Stomach (tissue), 9 donors: ENCODE results near the gene TRAPPC2L. TPM values are rescaled to one million over a fixed set of nuclear protein-coding genes. Genes with fewer than 3 reads are reported as not detected.

Experiments used
- DNase-seq, 2 donors: peaks; one replicate each; pipeline versions ENCODE4 v3.0.0 to v3.0.0-alpha.2; 2013 to 2019
- H3K27ac ChIP-seq, 5 donors: fragments of 200-600 bp in 4 of 5; sonication (generic) in 4 of 5; one replicate each; pipeline ENCODE4 v1.5.1; 2013 to 2019; ENCODE audit warnings: mild to moderate bottlenecking in 1 of 5, moderate library complexity in 1 of 5
- H3K27me3 ChIP-seq, 3 donors: fragments of 200-600 bp; sonication (generic); one replicate each; pipeline ENCODE4 v1.5.1; 2017 to 2019; ENCODE audit warnings: mixed run types in 1 of 3
- H3K36me3 ChIP-seq, 4 donors: fragments of 200-600 bp; sonication (generic); 1 replicate in 3 of 4; 2 replicates in 1 of 4; pipeline ENCODE4 v1.5.1; 2016 to 2019
- H3K4me1 ChIP-seq, 4 donors: fragments of 200-600 bp; sonication (generic); one replicate each; pipeline ENCODE4 v1.5.1; 2016 to 2019
- H3K4me3 ChIP-seq, 4 donors: fragments of 200-600 bp; sonication (generic) in 3 of 4; one replicate each; pipeline ENCODE4 v1.5.1; 2016 to 2019; ENCODE audit warnings: mild to moderate bottlenecking in 1 of 4
- H3K9me3 ChIP-seq, 4 donors: fragments of 200-600 bp; sonication (generic); one replicate each; pipeline ENCODE4 v1.5.1; 2016 to 2019
- EP300 ChIP-seq: sonication (generic); formaldehyde crosslinking; IDR thresholded peaks from one replicate; pipeline ENCODE4 v1.6.1; 2017; ENCODE audit warnings: antibody characterized with exemption
- POLR2A ChIP-seq, 4 donors: fragments of 450-650 bp; IDR thresholded peaks; one replicate each; pipeline ENCODE4 v1.6.1; 2016; ENCODE audit warnings: antibody characterized with exemption in 4 of 4, control low read depth in 2 of 4, mild to moderate bottlenecking in 1 of 4, moderate library complexity in 1 of 4
- POLR2AphosphoS5 ChIP-seq, 3 donors: sonication (generic); formaldehyde crosslinking; IDR thresholded peaks; one replicate each; pipeline ENCODE4 v1.6.1; 2016; ENCODE audit warnings: antibody characterized with exemption in 3 of 3
- WGBS, 5 donors: extraction: QIAGEN DNeasy Blood & Tissue Kit in 3 of 5; methylation state at CpG; one replicate each; pipeline versions ENCODE4 v1.1.5 to v1.1.7; 2013 to 2018; 5-methylcytosine and 5-hydroxymethylcytosine counted together
- intact Hi-C: fragments of 100-400 bp; cut with DNase I; formaldehyde crosslinking; loops from one replicate; pipeline ENCODE4 v1.15.1; 2023; ENCODE audit warnings: low total_unique reads
- polyA plus RNA-seq, 3 donors: library from polyadenylated mRNA; stranded (reverse); fragments of 200-250 nt; gene quantifications; one replicate each; pipeline ENCODE4 v1.2.3, GENCODE V29; 2013
- total RNA-seq, 5 donors: library from RNA; depleted of rRNA; stranded (reverse); fragments of >200 nt; gene quantifications; one replicate each; pipeline versions ENCODE4 v1.1.0 to v1.2.3, GENCODE V29; 2014 to 2016
- TF ChIP-seq, protein P1 (sequence below), 7 experiments: fragments of 450-650 bp in 4 of 7; fragments of 200-600 bp in 3 of 7; sonication (generic) in 3 of 7; IDR thresholded peaks; one replicate each; pipeline ENCODE4 v1.5.1; 2016 to 2019; ENCODE audit warnings: antibody characterized with exemption in 7 of 7, control low read depth in 2 of 7, mild to moderate bottlenecking in 1 of 7
- donor health status: healthy with polysubstance abuse.
- donor health status: Bipolar disorder and iron deficiency.
- donor health status: healthy.

TRAPPC2L gene
- total and polyA plus RNA-seq, 8 donors, result 2.9 to 107 (median 30.4) TPM

DNA sequence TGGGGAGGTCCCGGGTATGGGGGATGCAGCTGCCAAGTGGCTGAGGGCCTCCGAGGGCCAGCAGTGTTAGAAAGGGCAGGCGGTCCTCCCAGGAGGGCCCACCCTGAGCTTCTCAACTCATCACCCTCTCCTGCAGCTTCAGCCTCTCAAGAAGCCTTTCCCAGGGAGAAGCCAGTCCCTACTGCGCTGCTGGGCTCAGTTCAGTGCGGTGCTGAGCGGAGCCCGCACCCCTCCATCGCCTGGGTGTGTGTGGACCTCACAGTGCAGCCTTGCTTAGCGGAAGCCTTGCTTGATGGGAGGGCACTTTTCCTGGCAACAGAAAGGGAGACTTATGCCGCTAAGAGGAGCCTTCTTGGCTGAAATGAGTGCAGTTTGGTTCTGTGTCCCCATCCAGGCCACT, 41.7 kb upstream of the TRAPPC2L start:
- intact Hi-C loops, result no loop called here
- Histone ChIP-seq H3K4me3 (no peak overlapping the region), H3K36me3 (peaks cover 0 to 4% (median 3%) of the 10 kb centered on the region in 4 donors), H3K4me1 (peaks cover 21 to 37% (median 32%) of the 10 kb centered on the region in 4 donors), H3K27me3 (no peaks in the 10 kb centered on the region), H3K27ac (no peak overlapping the region), H3K9me3 (no peaks in the 10 kb centered on the region)
- WGBS, 5 donors, result 71 to 89% (median 78%) methylated on average over 8 to 10 of the region's 10 CpGs
- no peak for DNase-seq
- TF ChIP-seq POLR2A (IDR thresholded peaks at IDR 0.05) (no peak), EP300 (no peak), POLR2AphosphoS5 (IDR thresholded peaks at IDR 0.05) (no peak)
- TF ChIP-seq, protein P1, sequence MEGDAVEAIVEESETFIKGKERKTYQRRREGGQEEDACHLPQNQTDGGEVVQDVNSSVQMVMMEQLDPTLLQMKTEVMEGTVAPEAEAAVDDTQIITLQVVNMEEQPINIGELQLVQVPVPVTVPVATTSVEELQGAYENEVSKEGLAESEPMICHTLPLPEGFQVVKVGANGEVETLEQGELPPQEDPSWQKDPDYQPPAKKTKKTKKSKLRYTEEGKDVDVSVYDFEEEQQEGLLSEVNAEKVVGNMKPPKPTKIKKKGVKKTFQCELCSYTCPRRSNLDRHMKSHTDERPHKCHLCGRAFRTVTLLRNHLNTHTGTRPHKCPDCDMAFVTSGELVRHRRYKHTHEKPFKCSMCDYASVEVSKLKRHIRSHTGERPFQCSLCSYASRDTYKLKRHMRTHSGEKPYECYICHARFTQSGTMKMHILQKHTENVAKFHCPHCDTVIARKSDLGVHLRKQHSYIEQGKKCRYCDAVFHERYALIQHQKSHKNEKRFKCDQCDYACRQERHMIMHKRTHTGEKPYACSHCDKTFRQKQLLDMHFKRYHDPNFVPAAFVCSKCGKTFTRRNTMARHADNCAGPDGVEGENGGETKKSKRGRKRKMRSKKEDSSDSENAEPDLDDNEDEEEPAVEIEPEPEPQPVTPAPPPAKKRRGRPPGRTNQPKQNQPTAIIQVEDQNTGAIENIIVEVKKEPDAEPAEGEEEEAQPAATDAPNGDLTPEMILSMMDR (IDR thresholded peaks at IDR 0.05), result no peak

DNA sequence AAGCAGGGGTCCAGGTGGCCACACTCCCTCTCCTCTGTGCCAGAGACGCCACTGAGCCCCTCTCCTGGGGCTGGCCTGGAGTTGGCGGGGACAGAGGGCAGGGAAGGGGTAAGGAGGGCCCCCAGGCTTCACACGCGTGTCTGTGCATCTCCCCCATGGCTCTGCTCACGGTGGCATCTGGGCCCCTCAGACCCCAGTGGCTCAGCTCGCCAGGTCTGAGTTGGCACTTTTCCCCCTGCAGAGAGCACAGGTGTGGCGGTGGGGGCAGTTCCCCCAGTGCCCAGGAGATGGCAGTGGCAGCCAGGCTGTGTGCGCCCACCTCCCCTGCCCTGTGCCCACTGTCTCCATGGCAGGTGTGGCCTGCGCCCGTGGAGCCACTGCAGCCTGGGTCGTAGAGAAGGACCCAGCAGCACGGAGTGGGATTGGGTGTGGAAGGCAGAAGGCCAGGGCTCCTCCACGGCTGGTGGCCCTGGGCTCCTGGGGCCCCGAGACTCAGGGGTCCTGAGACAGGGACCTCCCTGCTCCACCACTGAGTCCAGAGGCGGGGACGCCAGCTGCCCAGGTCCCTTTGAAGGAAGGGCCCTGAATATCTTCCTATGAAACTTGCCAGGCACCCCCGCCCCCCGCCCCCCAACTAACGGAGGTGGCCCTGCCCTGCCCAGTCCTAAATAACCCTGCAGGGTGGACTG, 40.9 kb upstream of the TRAPPC2L start:
- DNase-seq, result peak; percentile 62 to 79
- 20 to 43% (median 39%) methylated on average over 7 to 19 of the region's 19 CpGs for WGBS, 5 donors
- intact Hi-C loops, result no loop called here

DNA sequence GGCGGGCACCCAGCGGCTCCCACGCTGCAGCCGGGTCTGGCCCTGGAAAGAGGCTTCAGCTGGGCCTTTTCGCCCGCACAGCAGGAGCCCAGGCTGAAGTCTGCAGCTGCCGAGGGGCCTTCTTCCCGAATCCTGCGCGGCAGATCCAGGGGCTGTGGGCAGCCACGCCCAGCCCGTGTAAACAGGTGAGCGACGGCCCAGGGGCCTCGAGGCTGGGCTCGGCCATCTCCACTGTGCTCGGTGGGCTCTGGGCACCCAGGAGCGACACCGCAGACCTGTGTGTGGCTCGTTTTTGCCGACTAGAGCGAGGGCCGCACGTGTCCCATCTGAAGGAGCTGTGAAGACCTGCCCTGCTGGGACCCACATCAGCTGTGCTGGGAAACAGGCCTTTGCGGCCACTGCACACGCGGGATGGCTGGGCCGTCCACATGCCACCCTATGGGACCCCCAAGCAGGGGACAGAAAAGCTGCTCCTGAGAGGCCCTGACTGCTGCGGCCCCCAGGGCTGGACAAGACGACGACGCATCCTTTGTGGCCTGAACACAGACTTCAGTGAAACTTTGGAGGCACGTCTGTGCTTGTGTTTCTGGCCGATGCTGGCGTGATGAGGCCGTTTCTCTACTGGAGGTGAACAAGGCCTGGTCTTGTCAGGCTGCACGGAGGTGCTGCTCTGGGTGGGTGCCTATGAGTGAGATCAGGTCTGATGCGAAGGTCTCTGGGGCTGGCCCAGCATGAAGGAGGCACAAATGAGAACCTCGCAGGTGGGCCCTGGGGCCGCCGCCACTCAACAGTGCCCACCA, 40.0 kb upstream of the TRAPPC2L start:
- Histone ChIP-seq H3K27ac (no peak overlapping the region), H3K4me1 (peaks cover 11 to 22% (median 20%) of the 10 kb centered on the region in 4 donors), H3K9me3 (no peaks in the 10 kb centered on the region), H3K27me3 (no peaks in the 10 kb centered on the region), H3K36me3 (peaks cover 2 to 21% (median 20%) of the 10 kb centered on the region in 4 donors), H3K4me3 (no peak overlapping the region)
- 63 to 77% (median 67%) methylated on average over 21 to 41 of the region's 41 CpGs for WGBS, 5 donors
- TF ChIP-seq POLR2AphosphoS5 (IDR thresholded peaks at IDR 0.05), result no peak
- TF ChIP-seq EP300, result no peak
- TF ChIP-seq POLR2A (IDR thresholded peaks at IDR 0.05), result no peak
- TF ChIP-seq, protein P1 (IDR thresholded peaks at IDR 0.05), result no peak
- DNase-seq, result no peak
- intact Hi-C loops, result no loop called here

More for the DNA sequence above, 40.9 kb upstream of the TRAPPC2L start:
- no peaks in the 10 kb centered on the region for H3K9me3 ChIP-seq
- H3K27ac ChIP-seq, result no peak overlapping the region
- H3K4me3 ChIP-seq, result no peak overlapping the region
- TF ChIP-seq, protein P1 (IDR thresholded peaks at IDR 0.05), result peak in 5 of 7 experiments; percentile 41 to 78 (median 71)
- no peak for TF ChIP-seq POLR2A (IDR thresholded peaks at IDR 0.05)
- no peak for TF ChIP-seq EP300
- peak in 1 of 3 donors; percentile 44 for TF ChIP-seq POLR2AphosphoS5 (IDR thresholded peaks at IDR 0.05)
- H3K36me3 ChIP-seq, result peaks cover 0 to 12% (median 11%) of the 10 kb centered on the region in 4 donors
- H3K27me3 ChIP-seq, result no peaks in the 10 kb centered on the region
- peaks cover 13 to 28% (median 24%) of the 10 kb centered on the region in 4 donors for H3K4me1 ChIP-seq

- intact Hi-C loops, result no loop called here
- Histone ChIP-seq H3K4me1 (peaks cover 1 to 12% (median 10%) of the 10 kb centered on the region in 4 donors), H3K4me3 (no peak overlapping the region), H3K36me3 (peaks cover 7 to 32% (median 30%) of the 10 kb centered on the region in 4 donors), H3K9me3 (no peaks in the 10 kb centered on the region), H3K27me3 (no peaks in the 10 kb centered on the region), H3K27ac (no peak overlapping the region)
- WGBS, 5 donors, result 45 to 79% (median 74%) methylated on average over 6 to 40 of the region's 40 CpGs
- no peak for DNase-seq
- no peak for TF ChIP-seq POLR2AphosphoS5 (IDR thresholded peaks at IDR 0.05)
- TF ChIP-seq, protein P1 (IDR thresholded peaks at IDR 0.05), result no peak
- no peak for TF ChIP-seq POLR2A (IDR thresholded peaks at IDR 0.05)
- no peak for TF ChIP-seq EP300
These were observed 38.9 kb upstream of the TRAPPC2L start for GRCh38 chr16:88817785-88818574.
